HG03135 (cell line): ENCODE measurements around the gene VWA5A.
A peak's percentile ranks its signal among the peaks of the same experiment; 100 is the strongest.
"Not testable (repeated sequence)": the region's sequence is repeated elsewhere in the genome, so short reads cannot be mapped to it uniquely, and the experiment has no call there.

Experiments
- ATAC-seq: cut with Tn5 transposase; IDR thresholded peaks from one replicate; pipeline ENCODE4 v1.9.1; 2021; ENCODE audit warnings: mild to moderate bottlenecking, moderate library complexity; ENCODE audit not compliant: unreplicated experiment

The VWA5A gene

GRCh38 chr11:124167826-124168231 is 52.6 kb downstream of the VWA5A start:
- no peak for ATAC-seq

GRCh38 chr11:124168796-124169195 is 53.5 kb downstream of the VWA5A start:
- ATAC-seq = no peak

- ATAC-seq = not testable (repeated sequence)
Observed at GRCh38 chr11:124170315-124170714, 55.1 kb downstream of the VWA5A start.

- ATAC-seq = no peak
Observed at GRCh38 chr11:124170801-124171586, 55.7 kb downstream of the VWA5A start.

- no peak for ATAC-seq
Observed at GRCh38 chr11:124172101-124172500, 56.9 kb downstream of the VWA5A start.

- ATAC-seq = no peak
Observed at GRCh38 chr11:124172599-124172998, 57.3 kb downstream of the VWA5A start.

- ATAC-seq = no peak
Observed at GRCh38 chr11:124174001-124174583, 58.8 kb downstream of the VWA5A start.

- ATAC-seq = no peak
Observed at GRCh38 chr11:124176925-124177715, 61.9 kb downstream of the VWA5A start.

GRCh38 chr11:124179310-124179709 is 64.1 kb downstream of the VWA5A start:
- ATAC-seq = no peak

GRCh38 chr11:124183068-124183467 is 67.8 kb downstream of the VWA5A start, which contains the start of gene OR10D3:
OR10D3 (plus strand) TSS chr11:124183345; CDS start chr11:124185270, 1,925 bp downstream.
- no peak for ATAC-seq

GRCh38 chr11:124190298-124191139 is 75.3 kb downstream of the VWA5A start:
- no peak for ATAC-seq

GRCh38 chr11:124193221-124194010 is 78.2 kb downstream of the VWA5A start:
- ATAC-seq = peak; percentile 85

GRCh38 chr11:124194293-124195188 is 79.3 kb downstream of the VWA5A start:
- ATAC-seq = no peak

GRCh38 chr11:124195189-124195734 is 80.0 kb downstream of the VWA5A start:
- ATAC-seq = peak; percentile 73
